ENCODE measurements around the gene CD14. TPM values are rescaled to one million over a fixed set of nuclear protein-coding genes. Genes with fewer than 3 reads are reported as not detected.

CD14 gene
- total RNA-seq (2014; rRNA removed; shearing (Covaris generic)) (0.54 and 1.0 TPM in 2 replicates), total RNA-seq (2022) (0.52 and 0.76 TPM in 2 replicates), Bru-seq, nascent RNA (percentile 38 among the genes with signal in this experiment), BruChase-seq, experiment 1, labeled RNA remaining after a 6-hour chase (percentile 30 among the genes with signal in this experiment), BruChase-seq, experiment 2, labeled RNA remaining after a 2-hour chase (percentile 39 among the genes with signal in this experiment)
- long read RNA-seq, result 0 reads

- Histone ChIP-seq H3K9me3 (ENCODE audit: low read length) (peaks cover 9% of the 10 kb centered on the region; the same call in 1 of the 2 replicates), H4K20me1 (ENCODE audit: insufficient read depth, low read length) (no peaks in the 10 kb centered on the region), H3K4me3 (ENCODE audit: low read depth, low read length, poor library complexity, severe bottlenecking) (no peak within 1 kb of the TSS), H3K4me1 (ENCODE audit: insufficient read depth, low read length, poor library complexity, severe bottlenecking) (no peaks in the 10 kb centered on the region), H3K79me2 (ENCODE audit: insufficient read depth, low read depth, low read length) (no peaks in the 10 kb centered on the region), H3K27ac (ENCODE audit: low read depth, low read length, poor library complexity, severe bottlenecking) (no peak within 1 kb of the TSS), H3K4me2 (ENCODE audit: low read length) (peak within 1 kb of the TSS; percentile 26; the same call in 1 of the 2 replicates), H3K9me2 (ENCODE audit: insufficient read depth, low read length) (no peaks in the 10 kb centered on the region), H2AFZ (ENCODE audit: low read length) (no peak within 1 kb of the TSS), H3K36me3 (ENCODE audit: insufficient read depth, low read length) (no peaks in the 10 kb centered on the region)
- no peak for DNase-seq (ENCODE audit: low spot score)
- intact Hi-C loops (cut with micrococcal nuclease; ENCODE audit: unreplicated experiment), result loop anchor here (10.0 kb wide), 1 partner anchor 388 kb away; no protein-coding TSS in a partner anchor
- no TSS peak for BruUV-seq (replicated peaks)
- POLR2A ChIA-PET, result no interaction called here
- no peak for TF ChIP-seq CTCF (conservative IDR thresholded peaks at IDR 0.05; ENCODE audit: low read length)
- no peak for TF ChIP-seq EZH2phosphoT487 (IDR thresholded peaks at IDR 0.05; ENCODE audit: borderline replicate concordance, low read depth, low read length)
- CTCF ChIA-PET (ENCODE audit: unreplicated experiment), result no interaction called here
Measured at GRCh38 chr5:140633021-140633471, at the start of gene CD14. CD14 (minus strand) TSS chr5:140633175; CDS start chr5:140633071, 104 bp downstream.

GRCh38 chr5:140678993-140679392 is 46.0 kb upstream of the CD14 start:
- Histone ChIP-seq H3K4me2 (ENCODE audit: low read length) (no peak overlapping the region), H3K27ac (ENCODE audit: low read depth, low read length, poor library complexity, severe bottlenecking) (no peak overlapping the region), H3K36me3 (ENCODE audit: insufficient read depth, low read length) (peaks cover 80% of the 10 kb centered on the region), H3K79me2 (ENCODE audit: insufficient read depth, low read depth, low read length) (no peaks in the 10 kb centered on the region), H3K9me3 (ENCODE audit: low read length) (no peaks in the 10 kb centered on the region), H3K4me3 (ENCODE audit: low read depth, low read length, poor library complexity, severe bottlenecking) (no peak overlapping the region), H4K20me1 (ENCODE audit: insufficient read depth, low read length) (no peaks in the 10 kb centered on the region), H3K4me1 (ENCODE audit: insufficient read depth, low read length, poor library complexity, severe bottlenecking) (no peaks in the 10 kb centered on the region), H3K9me2 (ENCODE audit: insufficient read depth, low read length) (no peaks in the 10 kb centered on the region), H2AFZ (ENCODE audit: low read length) (no peak overlapping the region)
- ChIA-PET CTCF (ENCODE audit: unreplicated experiment) (no interaction called here), POLR2A (no interaction called here)
- DNase-seq (ENCODE audit: low spot score), result no peak
- BruUV-seq (replicated peaks), result no TSS peak
- intact Hi-C loops (cut with micrococcal nuclease; ENCODE audit: unreplicated experiment), result no loop called here
- TF ChIP-seq EZH2phosphoT487 (IDR thresholded peaks at IDR 0.05; ENCODE audit: borderline replicate concordance, low read depth, low read length), result no peak
- TF ChIP-seq CTCF (conservative IDR thresholded peaks at IDR 0.05; ENCODE audit: low read length), result no peak

GRCh38 chr5:140677947-140678346 is 45.0 kb upstream of the CD14 start:
- BruUV-seq (replicated peaks), result no TSS peak
- no peak for DNase-seq (ENCODE audit: low spot score)
- TF ChIP-seq EZH2phosphoT487 (IDR thresholded peaks at IDR 0.05; ENCODE audit: borderline replicate concordance, low read depth, low read length), result no peak
- no peak for TF ChIP-seq CTCF (conservative IDR thresholded peaks at IDR 0.05; ENCODE audit: low read length)

More at GRCh38 chr5:140677947-140678346, 45.0 kb upstream of the CD14 start:
- CTCF ChIA-PET (ENCODE audit: unreplicated experiment), result no interaction called here
- Histone ChIP-seq H3K4me3 (ENCODE audit: low read depth, low read length, poor library complexity, severe bottlenecking) (no peak overlapping the region), H2AFZ (ENCODE audit: low read length) (no peak overlapping the region), H3K9me3 (ENCODE audit: low read length) (no peaks in the 10 kb centered on the region), H3K4me1 (ENCODE audit: insufficient read depth, low read length, poor library complexity, severe bottlenecking) (no peaks in the 10 kb centered on the region), H3K36me3 (ENCODE audit: insufficient read depth, low read length) (peaks cover 84% of the 10 kb centered on the region), H3K27ac (ENCODE audit: low read depth, low read length, poor library complexity, severe bottlenecking) (no peak overlapping the region), H4K20me1 (ENCODE audit: insufficient read depth, low read length) (no peaks in the 10 kb centered on the region), H3K79me2 (ENCODE audit: insufficient read depth, low read depth, low read length) (no peaks in the 10 kb centered on the region), H3K9me2 (ENCODE audit: insufficient read depth, low read length) (no peaks in the 10 kb centered on the region), H3K4me2 (ENCODE audit: low read length) (no peak overlapping the region)
- POLR2A ChIA-PET, result no interaction called here
- intact Hi-C loops (cut with micrococcal nuclease; ENCODE audit: unreplicated experiment), result no loop called here
